SU-DHL-6 (cell line): ENCODE measurements around the gene DRC3.

Experiments
- CTCF ChIP-seq: fragments of 200-600 bp; sonication (generic); IDR thresholded peaks from one replicate; pipeline ENCODE4 v1.5.1; 2017; ENCODE audit warnings: antibody characterized with exemption, mild to moderate bottlenecking, low read length, moderate library complexity; ENCODE audit not compliant: insufficient read depth, poor library complexity, severe bottlenecking
- EZH2phosphoT487 ChIP-seq: fragments of 200-600 bp; sonication (generic), shearing (Covaris generic); conservative IDR thresholded peaks from 2 replicates; pipeline ENCODE4 v1.6.1; 2018; ENCODE audit warnings: mild to moderate bottlenecking, antibody characterized with exemption, low read length, moderate library complexity, mixed read lengths

GRCh38 chr17:17990282-17990681 lies 17.6 kb downstream of the DRC3 start:
- TF ChIP-seq CTCF (no peak), EZH2phosphoT487 (no peak)
